ENCODE data around the gene CHSY3.

- TF ChIP-seq, protein P1, sequence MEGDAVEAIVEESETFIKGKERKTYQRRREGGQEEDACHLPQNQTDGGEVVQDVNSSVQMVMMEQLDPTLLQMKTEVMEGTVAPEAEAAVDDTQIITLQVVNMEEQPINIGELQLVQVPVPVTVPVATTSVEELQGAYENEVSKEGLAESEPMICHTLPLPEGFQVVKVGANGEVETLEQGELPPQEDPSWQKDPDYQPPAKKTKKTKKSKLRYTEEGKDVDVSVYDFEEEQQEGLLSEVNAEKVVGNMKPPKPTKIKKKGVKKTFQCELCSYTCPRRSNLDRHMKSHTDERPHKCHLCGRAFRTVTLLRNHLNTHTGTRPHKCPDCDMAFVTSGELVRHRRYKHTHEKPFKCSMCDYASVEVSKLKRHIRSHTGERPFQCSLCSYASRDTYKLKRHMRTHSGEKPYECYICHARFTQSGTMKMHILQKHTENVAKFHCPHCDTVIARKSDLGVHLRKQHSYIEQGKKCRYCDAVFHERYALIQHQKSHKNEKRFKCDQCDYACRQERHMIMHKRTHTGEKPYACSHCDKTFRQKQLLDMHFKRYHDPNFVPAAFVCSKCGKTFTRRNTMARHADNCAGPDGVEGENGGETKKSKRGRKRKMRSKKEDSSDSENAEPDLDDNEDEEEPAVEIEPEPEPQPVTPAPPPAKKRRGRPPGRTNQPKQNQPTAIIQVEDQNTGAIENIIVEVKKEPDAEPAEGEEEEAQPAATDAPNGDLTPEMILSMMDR (IDR thresholded peaks at IDR 0.05) = no peak
- TF ChIP-seq POLR2A (IDR thresholded peaks at IDR 0.05) = no peak
- TF ChIP-seq POLR2AphosphoS5 (IDR thresholded peaks at IDR 0.05) = no peak
- TF ChIP-seq EP300 (IDR thresholded peaks at IDR 0.05) = no peak
Measured at GRCh38 chr5:130045334-130045733, 141.1 kb downstream of the CHSY3 start.

All from suprapubic skin (tissue), 4 donors.